GOT3 (cell line): ENCODE data around the gene KRT76.

Source experiments
- DNase-seq: peaks from one replicate; lab custom pipeline; 2025; ENCODE audit warnings: mixed read lengths; lab: John Stamatoyannopoulos, UW

Gene KRT76

GRCh38 chr12:52813203-52813819 lies 36.2 kb upstream of the KRT76 start:
- no peak for DNase-seq

GRCh38 chr12:52812749-52813148 lies 35.6 kb upstream of the KRT76 start:
- DNase-seq, result no peak

DNA sequence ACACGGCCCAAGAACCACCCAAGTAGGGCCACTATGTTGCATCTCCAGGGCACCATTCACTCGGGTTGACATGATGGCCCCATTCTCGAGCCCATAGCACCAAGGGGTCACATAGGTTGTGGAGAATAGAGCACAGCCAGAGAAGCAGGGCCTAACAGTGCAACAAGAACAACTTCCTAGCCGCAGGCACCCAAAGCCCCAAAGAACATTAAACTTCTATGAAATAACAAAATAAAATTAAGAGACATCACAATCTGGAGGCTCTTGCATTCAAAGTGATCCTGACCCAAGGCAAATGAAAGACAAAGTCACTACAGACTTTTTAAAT lies 34.9 kb upstream of the KRT76 start:
- no peak for DNase-seq

GRCh38 chr12:52811191-52812072 lies 34.3 kb upstream of the KRT76 start:
- DNase-seq, result no peak

- DNase-seq, result no peak
Observed at GRCh38 chr12:52810554-52810953, 33.4 kb upstream of the KRT76 start.

GRCh38 chr12:52809166-52809565 lies 32.0 kb upstream of the KRT76 start:
- DNase-seq, result no peak

GRCh38 chr12:52808573-52809160 lies 31.5 kb upstream of the KRT76 start:
- no peak for DNase-seq

- DNase-seq, result no peak
Observed at GRCh38 chr12:52807544-52808470, 30.7 kb upstream of the KRT76 start.

DNA sequence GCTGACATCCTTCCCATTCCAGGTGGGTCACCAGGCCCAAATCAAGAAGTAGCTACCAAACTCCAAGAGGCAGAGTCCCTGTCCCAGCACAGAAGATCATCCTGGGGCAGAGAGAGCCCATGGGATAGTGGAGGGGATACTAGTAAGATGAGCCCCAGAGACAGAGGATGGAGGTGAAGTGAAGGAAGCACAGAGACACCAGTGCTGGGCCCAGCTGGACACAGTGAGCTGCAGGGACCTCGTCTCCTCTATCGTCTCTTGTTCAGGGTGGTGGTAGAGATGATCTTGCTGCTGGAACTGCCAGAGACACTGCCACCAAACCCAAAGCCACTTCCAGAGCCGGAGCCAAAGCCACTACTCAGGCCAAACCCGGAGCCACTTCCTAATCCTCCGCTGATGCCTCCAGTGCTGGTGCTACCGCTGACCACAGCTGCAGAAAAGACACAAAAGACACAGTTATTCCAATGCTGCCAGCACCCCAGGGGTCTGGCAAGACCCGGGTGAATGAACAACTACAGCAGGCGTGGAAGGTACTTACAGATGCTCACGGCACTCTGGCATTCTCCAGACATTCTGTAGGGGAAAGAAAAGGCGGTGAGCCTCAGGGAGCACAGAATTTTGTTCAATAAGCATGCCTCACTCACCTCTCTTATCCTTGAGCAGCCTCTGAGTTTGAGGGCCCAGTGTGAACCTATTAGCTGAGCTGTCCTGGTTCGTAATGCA lies 29.8 kb upstream of the KRT76 start:
- no peak for DNase-seq

GRCh38 chr12:52806169-52806811 lies 29.1 kb upstream of the KRT76 start:
- no peak for DNase-seq

- no peak for DNase-seq
Observed at GRCh38 chr12:52805739-52806138, 28.6 kb upstream of the KRT76 start.

GRCh38 chr12:52805000-52805399 lies 27.9 kb upstream of the KRT76 start:
- DNase-seq, result no peak

DNA sequence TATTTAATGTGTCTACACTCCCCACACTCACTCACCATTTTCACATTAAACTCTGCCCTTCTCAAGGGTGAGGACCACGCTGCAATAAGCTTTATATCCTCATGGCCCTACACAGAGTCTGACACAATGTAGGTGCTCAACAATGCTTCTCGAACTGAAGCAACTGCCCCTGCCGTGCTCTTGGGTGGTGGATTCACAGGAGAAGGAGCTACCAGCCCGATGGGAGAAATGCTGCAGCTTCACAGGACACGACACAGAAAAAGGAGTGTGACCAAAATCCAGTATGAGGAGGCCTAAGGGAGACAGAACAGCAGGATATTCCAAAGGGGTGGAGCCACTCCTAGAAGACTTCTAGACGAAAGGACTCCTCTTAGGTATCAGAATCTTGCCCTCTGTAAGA lies 25.3 kb upstream of the KRT76 start:
- DNase-seq, result no peak

DNA sequence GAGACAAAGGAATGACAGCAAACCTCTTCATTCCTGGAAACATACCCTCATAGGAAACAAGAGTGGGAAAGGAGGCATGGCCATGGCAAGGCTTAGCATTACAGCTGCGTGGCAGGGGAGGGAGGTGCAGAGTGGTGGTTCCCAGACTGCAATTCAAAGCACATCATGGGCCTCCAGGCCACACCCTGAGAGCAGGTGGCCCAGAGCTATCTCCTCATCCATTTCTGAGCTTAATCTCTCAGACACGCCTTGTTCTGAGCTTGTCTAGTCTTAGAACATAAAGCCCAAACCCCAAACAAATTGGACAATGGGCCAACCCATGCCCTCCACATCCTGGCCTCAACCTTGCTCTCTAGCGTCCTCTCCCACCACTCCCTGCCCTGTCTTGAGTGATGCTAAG lies 24.6 kb upstream of the KRT76 start:
- no peak for DNase-seq

DNA sequence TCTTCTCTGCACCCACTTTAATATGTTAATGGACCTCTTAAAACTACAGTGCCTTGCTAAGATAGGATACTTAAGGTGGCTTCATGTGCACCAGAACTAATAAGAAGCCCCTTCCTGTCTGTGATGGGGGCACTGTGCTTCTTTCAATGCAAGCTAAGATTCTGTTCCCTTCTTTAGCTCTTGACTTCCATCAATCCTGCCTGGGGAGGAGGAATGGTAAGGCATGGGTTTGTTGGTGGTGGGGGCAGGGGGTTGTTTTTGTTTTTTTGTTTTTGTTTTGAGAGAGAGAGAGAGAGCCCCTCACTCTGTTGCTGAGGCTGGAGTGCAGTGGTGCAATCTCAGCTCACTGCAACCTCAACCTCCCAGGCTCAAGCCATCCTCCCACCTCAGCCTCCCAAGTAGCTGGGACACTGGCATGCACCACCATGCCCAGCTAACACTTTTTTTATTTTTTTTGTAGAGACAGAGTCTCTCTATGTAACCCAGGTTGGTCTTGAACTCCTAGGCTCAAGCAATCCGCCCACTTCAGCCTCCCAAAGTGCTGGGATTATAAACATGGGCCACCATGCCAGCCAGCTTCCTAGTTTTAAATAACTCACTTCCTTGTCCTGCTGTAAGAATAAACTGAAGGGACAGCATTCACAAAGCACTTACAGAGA lies 23.2 kb upstream of the KRT76 start:
- no peak for DNase-seq

- DNase-seq, result no peak
Observed at GRCh38 chr12:52799505-52800211, 22.5 kb upstream of the KRT76 start.

DNA sequence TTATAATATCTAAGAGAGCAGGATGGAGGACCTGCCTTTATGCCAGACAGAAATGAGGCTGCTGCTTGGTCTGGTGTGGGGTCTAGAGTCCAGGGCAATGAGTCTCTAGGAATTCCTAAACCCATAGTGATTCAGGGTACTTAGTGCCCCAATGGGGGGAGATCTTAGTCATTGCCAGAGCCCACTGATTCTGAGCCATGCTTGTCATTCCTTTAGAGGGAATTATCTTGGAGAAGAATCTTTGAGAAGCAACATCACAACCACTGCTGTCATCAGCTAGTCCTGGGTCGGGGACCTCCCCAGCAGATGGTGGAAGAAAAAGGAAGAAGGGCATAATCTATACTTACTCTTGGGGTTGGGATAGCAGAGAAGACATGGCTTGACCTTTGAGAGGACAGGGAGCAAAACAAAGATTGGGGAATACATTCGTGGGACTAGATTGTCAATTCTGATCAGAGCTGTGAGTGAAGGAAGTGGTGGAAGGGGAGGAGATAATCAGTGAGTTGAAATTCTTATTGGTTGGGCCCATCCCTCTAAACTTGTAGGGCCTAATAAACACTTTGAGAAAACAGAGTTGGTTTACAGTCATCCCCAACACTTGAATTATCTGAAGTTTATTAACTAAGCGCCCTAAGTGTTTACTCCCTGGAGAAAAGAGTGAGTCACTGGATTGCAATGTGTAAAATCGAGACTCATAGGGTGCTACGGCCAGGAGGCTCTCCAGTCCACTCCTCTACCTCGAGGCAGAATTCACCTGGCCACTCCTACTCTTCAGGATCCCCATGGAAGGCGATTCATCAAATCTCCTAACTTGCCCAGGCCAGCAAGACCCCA lies 21.7 kb upstream of the KRT76 start:
- DNase-seq, result no peak

- no peak for DNase-seq
Observed at GRCh38 chr12:52798003-52798670, 21.0 kb upstream of the KRT76 start.
